Stomach smooth muscle (tissue), 2 donors: Measurements from ENCODE around the gene ABHD17A.
"Not testable (repeated sequence)": the region's sequence is repeated elsewhere in the genome, so short reads cannot be mapped to it uniquely, and the experiment has no call there.

Experiments used
- H3K27ac ChIP-seq: one replicate; pipeline ENCODE4 v1.7.0; 2013; ENCODE audit warnings: mild to moderate bottlenecking, low read length, inconsistent platforms
- H3K27me3 ChIP-seq, 2 donors: one replicate each; pipeline ENCODE4 v1.7.0; 2013; ENCODE audit warnings: low read length in 2 of 2; ENCODE audit not compliant: insufficient read depth in 2 of 2, control insufficient read depth in 1 of 2
- H3K36me3 ChIP-seq, 2 donors: one replicate each; pipeline ENCODE4 v1.7.0; 2013; ENCODE audit warnings: low read length in 2 of 2; ENCODE audit not compliant: control insufficient read depth in 2 of 2, insufficient read depth in 2 of 2
- H3K4me1 ChIP-seq: one replicate; pipeline ENCODE4 v1.7.0; 2013; ENCODE audit warnings: low read length; ENCODE audit not compliant: control insufficient read depth, insufficient read depth
- H3K4me3 ChIP-seq, 2 donors: one replicate each; pipeline ENCODE4 v1.7.0; 2013; ENCODE audit warnings: low read length in 2 of 2
- H3K9ac ChIP-seq, 2 donors: one replicate each; pipeline ENCODE4 v1.7.0; 2013; ENCODE audit warnings: low read length in 2 of 2, mild to moderate bottlenecking in 1 of 2
- H3K9me3 ChIP-seq, 2 donors: one replicate each; pipeline ENCODE4 v1.7.0; 2013; ENCODE audit warnings: low read length in 2 of 2; ENCODE audit not compliant: control insufficient read depth in 2 of 2
- donor health status: healthy.
- donor health status: Pancreatic carcinoma.

The ABHD17A gene

GRCh38 chr19:1881393-1882088 lies 3.8 kb downstream of the ABHD17A start:
- H3K4me3 ChIP-seq, H3K9ac ChIP-seq, H3K27me3 ChIP-seq, H3K9me3 ChIP-seq, H3K36me3 ChIP-seq, H3K27ac ChIP-seq: not testable (repeated sequence)
- H3K4me1 ChIP-seq = peaks cover 36% of the 10 kb centered on the region

- H3K36me3 ChIP-seq = peaks cover 0 to 2% of the 10 kb centered on the region in 2 donors
- H3K4me3 ChIP-seq = no peak overlapping the region
- no peaks in the 10 kb centered on the region for H3K27me3 ChIP-seq
- H3K9me3 ChIP-seq = no peaks in the 10 kb centered on the region
- peaks cover 43% of the 10 kb centered on the region for H3K4me1 ChIP-seq
- no peak overlapping the region for H3K9ac ChIP-seq
- no peak overlapping the region for H3K27ac ChIP-seq
These were observed 4.5 kb downstream of the ABHD17A start for GRCh38 chr19:1880611-1881392.

DNA sequence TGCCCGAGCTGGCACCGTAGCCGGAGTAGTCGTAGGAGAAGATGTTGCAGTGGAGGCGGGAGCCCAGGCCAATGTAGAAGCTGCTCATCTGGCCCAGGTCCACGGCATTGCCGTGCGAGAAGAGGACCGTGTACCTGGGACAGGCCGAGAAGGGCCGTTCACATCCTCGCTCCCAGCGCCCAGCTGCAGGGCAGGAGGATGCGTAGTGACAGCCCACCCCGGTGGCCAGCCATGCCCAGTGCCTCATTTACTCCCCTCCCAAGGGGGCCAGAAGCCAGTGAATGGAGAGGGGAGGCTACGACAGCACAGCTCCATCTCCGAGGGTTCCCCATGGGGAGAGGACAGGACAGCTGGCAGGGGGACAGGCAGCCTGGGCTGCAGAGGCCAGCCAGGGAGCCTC lies 5.3 kb downstream of the ABHD17A start:
- not testable (repeated sequence) for H3K4me3 ChIP-seq, H3K27ac ChIP-seq, H3K9ac ChIP-seq, H3K36me3 ChIP-seq, H3K9me3 ChIP-seq, H3K27me3 ChIP-seq
- H3K4me1 ChIP-seq = peaks cover 51% of the 10 kb centered on the region

DNA sequence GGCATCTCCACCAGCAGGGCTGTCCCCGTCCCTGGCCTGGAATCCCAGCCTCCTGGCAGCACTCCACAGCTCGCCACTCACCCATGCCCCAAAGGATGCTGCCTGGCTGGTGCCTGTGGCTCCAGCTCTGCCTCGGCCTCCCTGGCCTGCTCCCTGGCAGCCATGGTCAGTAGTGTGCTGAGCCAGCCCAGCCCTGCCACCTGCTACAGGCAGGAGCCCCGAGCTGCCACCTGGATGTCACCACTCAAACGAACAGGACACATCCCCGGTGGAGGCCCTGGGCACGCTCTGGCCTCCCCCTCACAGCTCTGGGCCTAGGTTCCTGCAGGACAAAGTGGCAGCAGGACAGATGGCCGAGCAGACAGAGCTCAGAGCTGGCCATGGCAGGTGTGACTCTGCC lies 6.7 kb downstream of the ABHD17A start:
- H3K27me3 ChIP-seq, H3K27ac ChIP-seq, H3K9me3 ChIP-seq, H3K36me3 ChIP-seq, H3K9ac ChIP-seq, H3K4me3 ChIP-seq: not testable (repeated sequence)
- H3K4me1 ChIP-seq = peaks cover 47% of the 10 kb centered on the region

- H3K9ac ChIP-seq, H3K36me3 ChIP-seq, H3K4me3 ChIP-seq, H3K27ac ChIP-seq, H3K9me3 ChIP-seq, H3K27me3 ChIP-seq: not testable (repeated sequence)
- H3K4me1 ChIP-seq = peaks cover 47% of the 10 kb centered on the region
These were observed 8.0 kb downstream of the ABHD17A start for GRCh38 chr19:1877280-1877660.

DNA sequence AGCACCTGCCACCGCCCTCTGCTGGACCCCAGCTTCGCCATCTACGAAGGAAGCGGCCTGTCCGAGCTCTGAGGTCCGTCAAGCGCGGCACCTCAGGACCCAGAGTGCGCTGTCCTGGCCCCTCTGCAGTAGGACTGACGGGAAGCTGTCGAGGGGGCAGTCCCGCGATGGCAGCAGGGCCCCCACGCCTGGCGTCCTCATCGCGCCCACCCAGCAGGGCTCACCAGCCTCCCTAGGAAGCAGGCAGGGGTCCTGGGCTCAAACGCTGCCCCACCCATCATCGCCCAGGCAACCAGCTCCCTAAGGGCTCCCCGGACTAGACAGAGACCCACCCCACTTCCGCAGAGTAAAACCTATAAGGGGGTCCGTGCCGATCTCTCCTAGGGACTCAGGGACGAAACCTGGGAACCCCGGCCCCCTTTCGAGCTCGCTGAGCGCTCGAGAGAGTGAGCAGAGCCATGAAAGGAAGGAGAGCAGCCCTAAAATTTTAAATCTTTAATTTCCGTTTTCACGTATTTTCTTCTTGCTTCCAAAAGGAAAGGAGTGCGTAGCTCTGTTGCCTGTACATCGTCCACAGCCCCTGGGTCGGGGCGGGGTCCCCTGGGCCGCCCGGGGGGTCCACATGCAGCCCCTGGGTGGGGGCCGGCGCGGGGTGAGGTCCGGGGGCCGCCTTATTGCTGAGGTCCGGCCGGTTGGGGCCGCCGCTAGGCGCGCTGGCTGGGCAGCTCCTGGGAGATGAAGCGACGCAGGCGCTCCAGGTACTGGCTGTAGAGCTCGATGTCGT lies 8.6 kb downstream of the ABHD17A start:
- Histone ChIP-seq H3K4me1 (peaks cover 43% of the 10 kb centered on the region), H3K9ac (peak overlapping the region; percentile 74 to 80), H3K27ac (peak overlapping the region; percentile 84), H3K4me3 (peak overlapping the region; percentile 79 to 95)
- H3K27me3 ChIP-seq, H3K36me3 ChIP-seq, H3K9me3 ChIP-seq: not testable (repeated sequence)

DNA sequence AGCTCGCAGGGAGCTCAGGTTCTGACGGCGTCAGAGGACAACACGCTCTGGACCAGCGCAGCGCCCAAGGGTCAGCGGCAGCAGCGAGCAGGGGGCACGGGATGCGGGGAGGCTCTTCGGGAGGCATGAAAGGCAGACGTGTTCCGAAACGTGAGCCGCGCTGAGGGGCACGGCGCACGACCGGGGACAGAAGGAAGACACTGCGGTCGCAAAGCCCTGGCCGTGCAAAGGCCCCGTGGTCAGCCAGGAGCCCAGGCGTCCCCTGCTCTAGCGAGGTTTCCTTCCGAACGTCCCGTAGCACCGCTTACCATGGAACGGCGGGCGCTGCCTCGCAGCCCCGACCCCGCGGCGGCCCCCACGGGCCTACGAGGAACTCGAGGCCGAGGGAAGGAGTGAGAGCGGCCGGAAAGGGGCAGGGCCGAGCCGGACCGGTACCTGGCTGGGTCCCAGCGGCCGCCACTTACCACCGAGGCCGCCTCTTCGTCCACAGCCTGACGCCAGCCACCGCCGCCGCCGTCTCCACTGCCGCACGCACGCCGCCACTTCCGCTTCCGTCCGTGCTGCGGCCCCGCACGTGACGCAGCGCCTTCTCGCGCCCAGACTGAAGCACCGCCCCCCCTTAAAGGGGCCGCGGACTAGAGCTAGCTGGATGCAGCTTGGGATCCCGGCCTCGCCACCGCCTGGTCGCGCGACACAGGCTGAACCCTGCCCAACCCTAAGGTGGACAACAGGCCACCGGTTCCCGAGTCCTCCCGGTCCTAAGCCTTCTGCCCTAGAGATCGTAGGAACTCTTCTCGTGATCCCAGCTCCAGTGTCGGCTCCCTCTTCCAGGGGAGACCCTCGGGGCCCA lies 9.4 kb downstream of the ABHD17A start:
- Histone ChIP-seq H3K4me3 (peak overlapping the region; percentile 79 to 95), H3K27me3 (no peaks in the 10 kb centered on the region), H3K4me1 (peaks cover 43% of the 10 kb centered on the region), H3K27ac (peak overlapping the region; percentile 84), H3K9me3 (no peaks in the 10 kb centered on the region), H3K36me3 (peaks cover 0 to 2% of the 10 kb centered on the region in 2 donors), H3K9ac (peak overlapping the region; percentile 74 to 84)

DNA sequence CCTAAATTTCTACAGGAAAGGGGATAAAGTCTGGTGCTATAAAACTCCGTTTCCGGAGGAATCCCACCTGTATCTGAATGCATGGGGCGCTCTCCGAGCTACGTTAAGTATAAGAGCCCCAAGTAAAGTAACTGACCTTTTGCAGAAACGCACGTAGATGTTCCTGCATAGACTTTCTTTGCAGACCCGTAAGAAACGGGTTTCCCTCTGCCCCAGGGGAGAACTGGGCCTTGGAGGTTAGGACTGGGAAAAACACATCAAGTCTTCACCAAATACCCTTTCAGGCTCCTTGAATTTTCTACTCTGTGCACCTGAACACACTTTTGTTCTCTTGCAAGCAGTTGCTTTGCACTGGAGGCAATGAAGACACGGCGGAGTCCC lies 10.0 kb downstream of the ABHD17A start:
- not testable (repeated sequence) for H3K36me3 ChIP-seq, H3K9me3 ChIP-seq, H3K27me3 ChIP-seq
- H3K4me1 ChIP-seq = peaks cover 43% of the 10 kb centered on the region
- peak overlapping the region; percentile 79 to 95 for H3K4me3 ChIP-seq
- H3K9ac ChIP-seq = peak overlapping the region; percentile 74 to 84
- peak overlapping the region; percentile 84 for H3K27ac ChIP-seq

- H3K9ac ChIP-seq = peak overlapping the region in 1 of 2 donors; percentile 74
- peaks cover 39% of the 10 kb centered on the region for H3K4me1 ChIP-seq
These were observed 10.6 kb downstream of the ABHD17A start for GRCh38 chr19:1874554-1875185.

More at GRCh38 chr19:1874554-1875185, 10.6 kb downstream of the ABHD17A start:
- Histone ChIP-seq H3K27ac (peak overlapping the region; percentile 84), H3K36me3 (no peaks in the 10 kb centered on the region), H3K27me3 (no peaks in the 10 kb centered on the region), H3K9me3 (no peaks in the 10 kb centered on the region), H3K4me3 (peak overlapping the region; percentile 79 to 95)
